NCI-H345 treated with DMSO at 0.1 percent for 48 hours (cell line): ENCODE measurements around the gene PLPPR3.

ENCODE experiments used
- DNase-seq: peaks from one replicate; lab custom pipeline; 2025; ENCODE audit not compliant: unreplicated experiment; lab: John Stamatoyannopoulos, UW

Gene PLPPR3

DNA sequence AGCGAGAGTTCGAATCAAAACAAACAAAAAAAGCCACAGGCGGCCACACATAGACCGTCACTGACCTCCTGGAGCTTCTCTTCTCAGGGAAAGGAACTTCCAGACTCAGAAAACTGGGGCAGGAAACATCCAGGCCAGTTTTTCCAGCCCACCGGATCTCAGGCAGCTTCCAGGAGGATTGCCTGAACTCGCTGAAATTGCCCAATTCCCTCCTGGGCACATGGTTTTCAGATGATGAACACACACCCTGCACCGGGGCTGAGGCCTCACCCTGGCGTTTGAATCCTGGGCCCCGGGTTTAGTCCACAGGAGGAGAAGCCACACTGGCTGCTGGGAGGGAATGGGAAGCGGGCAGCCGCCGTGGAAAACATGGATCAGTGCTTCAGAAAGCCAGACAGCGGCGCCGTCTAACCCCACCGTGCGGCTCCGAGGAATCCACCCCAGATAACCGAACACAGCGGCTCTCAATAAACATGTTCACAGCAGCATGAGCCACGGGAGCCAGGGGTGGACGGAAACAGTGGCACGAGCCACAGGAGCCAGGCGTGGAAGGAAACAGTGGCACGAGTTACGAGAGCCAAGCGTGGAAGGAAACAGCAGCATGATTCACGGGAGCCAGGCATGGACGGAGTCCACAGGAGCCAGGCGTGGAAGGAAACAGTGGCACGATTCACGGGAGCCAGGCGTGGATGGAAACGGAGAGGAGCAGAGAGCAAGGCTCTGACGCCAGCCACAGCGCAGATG is 42.7 kb downstream of the PLPPR3 start:
- DNase-seq = no peak

DNA sequence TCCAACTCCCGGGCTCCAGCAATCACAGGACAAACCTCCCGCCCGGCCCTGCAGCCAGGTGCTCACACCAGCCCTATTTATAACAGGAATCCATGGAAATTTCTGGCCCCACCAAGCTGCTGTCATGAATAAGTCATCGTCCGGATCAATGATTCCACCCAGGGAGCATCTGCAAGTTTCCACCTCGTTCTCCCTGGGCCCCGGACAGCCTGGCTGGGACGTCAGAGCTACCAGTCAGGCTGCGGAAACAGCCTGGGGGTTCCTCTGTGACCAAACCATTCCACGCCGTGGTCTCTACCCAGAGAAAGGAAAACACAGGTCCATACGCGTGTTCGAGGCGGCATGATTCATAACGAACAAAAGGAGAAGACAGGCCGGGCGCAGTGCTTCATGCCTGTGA is 45.2 kb downstream of the PLPPR3 start:
- DNase-seq = no peak

DNA sequence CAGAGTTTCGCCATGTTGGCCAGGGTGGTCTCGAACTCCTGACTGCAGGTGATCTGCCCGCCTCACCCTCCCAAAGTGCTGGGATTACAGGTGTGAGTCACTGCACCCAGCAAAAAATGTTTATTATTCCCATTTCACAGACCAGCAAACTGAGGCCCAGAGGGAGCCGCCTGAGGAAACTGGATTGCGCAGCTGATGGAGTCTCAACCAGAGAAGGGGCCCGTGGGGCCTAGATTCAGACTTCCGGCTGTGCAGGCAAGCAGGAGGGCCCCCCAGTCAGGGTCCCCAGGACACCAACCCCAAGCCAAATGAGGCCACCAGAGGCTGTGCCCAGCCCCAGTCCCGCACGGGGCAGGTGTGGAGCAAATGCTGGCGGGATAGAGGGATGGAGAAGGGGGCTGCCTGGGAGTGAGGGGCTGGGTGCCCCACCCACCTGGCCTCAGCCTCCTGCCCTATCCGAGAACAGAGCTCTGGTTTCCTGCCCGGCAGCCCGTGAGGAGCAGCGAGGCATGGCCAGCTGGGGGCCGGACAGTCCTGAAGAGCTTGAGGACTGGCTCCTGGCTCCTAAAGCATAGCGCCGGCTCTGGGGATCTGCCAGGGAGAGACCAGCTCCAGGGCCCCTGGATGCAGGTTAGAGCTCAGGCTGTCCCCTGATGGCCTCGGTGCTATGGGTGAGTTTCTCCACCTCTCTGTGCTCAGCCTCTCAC is 48.9 kb downstream of the PLPPR3 start:
- DNase-seq = no peak

DNA sequence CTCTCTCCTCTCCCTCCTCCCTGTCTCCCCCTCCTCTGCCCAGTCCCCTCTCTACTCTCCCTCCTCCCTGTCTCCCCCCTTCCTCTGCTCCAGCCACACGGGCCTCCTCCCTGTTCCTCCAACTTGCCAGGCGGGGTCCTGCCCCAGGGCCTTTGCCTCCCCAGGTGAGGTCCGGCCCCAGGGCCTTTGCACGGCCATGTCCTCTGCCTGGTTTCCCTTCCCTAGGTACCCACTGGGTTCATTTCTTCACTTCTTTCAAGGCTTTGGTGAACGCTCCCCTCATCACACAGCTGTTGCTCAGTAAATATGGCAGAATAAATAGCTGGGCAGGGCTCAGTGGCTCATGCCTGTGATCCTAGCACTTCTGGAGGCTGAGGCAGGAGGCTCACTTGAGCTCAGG is 49.7 kb downstream of the PLPPR3 start:
- DNase-seq = no peak

DNA sequence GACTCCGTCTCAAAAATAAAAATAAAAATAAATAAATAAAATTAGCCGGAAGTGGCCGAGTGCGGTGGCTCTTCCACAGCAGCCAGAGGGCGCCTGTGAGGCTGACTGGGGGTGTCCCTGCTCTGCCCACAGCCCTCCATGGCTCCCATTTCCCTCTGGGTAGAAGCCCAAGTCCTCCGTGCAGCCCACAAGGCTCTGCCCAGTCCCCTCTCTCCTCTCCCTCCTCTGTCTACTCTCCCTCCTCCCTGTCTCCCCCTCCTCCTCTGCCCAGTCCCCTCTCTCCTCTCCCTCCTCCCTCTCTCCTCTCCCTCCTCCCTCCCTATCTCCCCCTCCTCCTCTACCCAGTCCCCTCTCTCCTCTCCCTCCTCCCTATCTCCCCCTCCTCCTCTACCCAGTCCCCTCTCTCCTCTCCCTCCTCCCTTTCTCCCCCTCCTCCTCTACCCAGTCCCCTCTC is 50.4 kb downstream of the PLPPR3 start:
- DNase-seq = no peak

DNA sequence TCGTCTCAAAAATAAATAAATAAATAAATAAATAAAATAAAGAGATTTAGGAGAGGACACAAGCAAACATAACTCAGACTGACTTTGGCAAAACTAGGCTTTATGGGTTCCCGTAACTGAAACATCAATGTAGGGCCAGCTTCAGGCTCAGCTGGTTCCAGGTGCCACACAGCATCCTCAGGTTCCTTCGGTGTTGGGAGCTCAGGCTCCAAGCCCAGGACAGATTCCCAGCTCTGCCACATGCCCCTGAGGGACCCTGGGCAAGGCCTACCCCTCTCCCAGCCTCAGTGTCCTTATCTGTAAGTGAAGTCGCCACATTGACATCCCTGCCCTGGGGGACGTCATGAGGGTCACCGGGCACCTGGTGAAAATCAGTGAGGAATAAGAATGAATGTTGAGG is 52.1 kb downstream of the PLPPR3 start:
- no peak for DNase-seq

DNA sequence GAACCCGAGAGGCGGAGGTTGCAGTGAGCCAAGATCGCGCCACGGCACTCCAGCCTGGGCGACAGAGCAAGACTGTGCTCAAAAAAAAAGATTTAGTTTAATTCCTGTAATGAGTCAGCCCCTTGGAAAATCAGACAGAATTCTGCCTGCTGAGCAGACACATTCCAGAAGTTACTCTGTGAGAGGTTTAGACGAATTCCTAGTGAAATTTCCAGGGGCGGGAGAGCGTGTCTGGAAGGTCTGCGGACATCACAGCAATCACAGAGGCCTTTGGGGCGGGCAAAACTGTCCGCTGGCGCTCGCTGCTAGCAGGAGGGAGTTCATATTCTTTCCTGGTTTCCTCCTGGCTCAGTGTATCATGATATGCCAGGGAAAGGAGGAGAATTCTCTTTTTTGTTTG is 53.3 kb downstream of the PLPPR3 start:
- no peak for DNase-seq

DNA sequence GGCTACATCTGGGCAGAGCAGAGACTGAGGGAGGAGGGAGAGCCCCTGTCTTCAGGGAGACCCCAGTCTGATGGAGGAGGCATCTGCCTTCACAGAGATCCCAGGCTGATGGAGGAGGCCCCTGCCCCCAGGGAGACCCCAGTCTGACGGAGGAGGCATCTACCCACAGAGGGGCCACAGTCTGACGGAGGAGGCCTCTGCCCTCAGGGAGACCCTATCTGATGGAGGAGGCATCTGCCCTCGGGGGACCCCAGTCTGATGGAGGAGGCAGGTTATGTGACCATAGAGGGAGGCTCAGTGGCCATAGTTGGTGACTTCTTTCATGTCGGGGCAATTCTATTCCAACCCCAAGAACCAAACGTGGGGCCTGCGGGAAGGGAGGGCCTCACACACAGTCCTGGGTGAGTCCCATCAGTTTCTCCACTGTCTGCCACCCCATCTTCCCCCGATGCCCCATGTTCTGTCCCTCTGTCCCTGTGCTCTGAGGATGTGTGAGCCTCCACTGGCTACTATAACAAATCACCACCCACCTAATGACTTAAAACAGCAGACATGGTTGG is 56.5 kb downstream of the PLPPR3 start:
- DNase-seq = no peak

DNA sequence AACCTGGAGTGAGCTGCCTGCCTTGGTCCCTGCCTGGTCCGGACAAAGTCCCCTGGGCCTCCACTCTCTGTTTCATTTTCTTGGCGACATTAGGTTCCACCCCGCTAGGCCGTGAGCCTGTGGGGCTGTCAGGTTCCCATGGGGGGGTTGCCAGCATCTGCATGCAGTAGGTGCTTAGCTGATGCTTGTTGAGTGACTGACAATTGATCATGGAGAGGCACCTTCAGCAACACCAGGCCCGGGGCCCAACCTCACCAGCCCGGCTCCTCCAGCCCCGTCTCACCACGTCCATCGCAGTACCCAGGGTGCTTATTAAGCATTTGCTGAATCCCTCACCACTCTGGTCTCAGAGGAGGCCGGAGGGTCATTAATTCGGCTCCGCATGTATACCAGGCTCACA is 57.5 kb downstream of the PLPPR3 start:
- no peak for DNase-seq

DNA sequence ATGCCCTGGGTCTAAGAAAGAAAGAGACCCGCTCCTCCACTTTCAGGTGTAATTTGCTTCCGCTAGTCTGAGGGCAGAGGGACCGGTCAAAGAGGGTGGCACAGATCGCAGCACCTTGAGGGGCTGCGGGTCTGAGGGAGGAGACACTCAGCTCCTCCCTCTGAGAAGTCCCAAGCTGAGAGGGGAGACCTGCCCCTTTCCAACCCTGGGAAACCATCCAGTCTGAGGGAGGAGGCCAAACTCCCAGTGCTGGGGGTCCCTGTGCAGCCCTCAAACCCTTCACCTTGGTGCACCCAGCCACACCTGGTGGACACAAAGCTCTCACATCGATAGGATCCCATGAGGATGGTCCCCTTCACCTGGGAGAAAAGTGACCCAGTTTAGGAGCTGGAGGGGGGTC is 57.9 kb downstream of the PLPPR3 start:
- DNase-seq = no peak

DNA sequence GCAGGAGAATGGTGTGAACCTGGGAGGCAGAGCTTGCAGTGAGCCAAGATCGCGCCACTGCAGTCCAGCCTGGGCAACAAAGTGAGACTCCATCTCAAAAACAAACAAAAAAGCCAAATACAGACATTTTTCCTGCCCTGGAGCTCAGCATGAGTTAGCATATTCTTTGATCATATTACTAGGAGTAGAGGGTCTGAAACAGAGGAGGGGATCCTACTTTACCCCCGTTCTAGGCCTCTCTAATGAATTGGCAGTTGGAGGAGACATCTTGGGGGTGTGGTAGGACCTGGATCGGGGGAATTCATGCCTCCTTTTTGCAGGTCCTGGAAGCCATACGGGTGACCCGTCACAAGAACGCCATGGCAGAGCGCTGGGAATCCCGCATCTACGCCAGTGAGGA is 58.6 kb downstream of the PLPPR3 start:
- DNase-seq = no peak
